Loucy (cell line): ENCODE measurements around the gene STUM.

Experiments used
- H2AFZ ChIP-seq: fragments of 200-600 bp; sonication (generic); 2 replicates; pipeline ENCODE4 v1.6.0; 2016; ENCODE audit warnings: antibody characterized with exemption, mild to moderate bottlenecking, low read length, moderate library complexity
- H3F3A ChIP-seq: fragments of 200-600 bp; 2 replicates; pipeline ENCODE4 v1.6.0; 2016; ENCODE audit warnings: antibody characterized with exemption, low read depth, mild to moderate bottlenecking
- H3K27me3 ChIP-seq: fragments of 200-600 bp; sonication (generic); 2 replicates; pipeline ENCODE4 v1.6.1; 2014; ENCODE audit warnings: low read length, mild to moderate bottlenecking; ENCODE audit not compliant: insufficient read depth, poor library complexity, severe bottlenecking
- H3K36me3 ChIP-seq: fragments of 200-600 bp; sonication (generic); 2 replicates; pipeline ENCODE4 v1.6.1; 2016; ENCODE audit warnings: low read length; ENCODE audit not compliant: insufficient read depth
- H3K4me1 ChIP-seq: fragments of 200-600 bp; sonication (generic); 2 replicates; pipeline ENCODE4 v1.5.1; 2014; ENCODE audit warnings: low read length, mild to moderate bottlenecking; ENCODE audit not compliant: insufficient read depth, poor library complexity, severe bottlenecking
- H3K4me2 ChIP-seq: fragments of 200-600 bp; sonication (generic); 2 replicates; pipeline ENCODE4 v1.6.0; 2014; ENCODE audit warnings: antibody characterized with exemption, low read length, low read depth, mild to moderate bottlenecking; ENCODE audit not compliant: poor library complexity, severe bottlenecking
- H3K4me3 ChIP-seq: fragments of 200-600 bp; sonication (generic); 2 replicates; pipeline ENCODE4 v1.5.1; 2014; ENCODE audit warnings: low read length, mild to moderate bottlenecking, mixed read lengths; ENCODE audit not compliant: poor library complexity, severe bottlenecking
- H3K79me2 ChIP-seq: fragments of 200-600 bp; sonication (generic); 2 replicates; pipeline ENCODE4 v1.6.1; 2014; ENCODE audit warnings: low read length; ENCODE audit not compliant: insufficient read depth
- H3K9ac ChIP-seq: fragments of 200-600 bp; sonication (generic); 2 replicates; pipeline ENCODE4 v1.6.0; 2014; ENCODE audit warnings: mild to moderate bottlenecking, low read depth, low read length, moderate library complexity; ENCODE audit not compliant: poor library complexity, severe bottlenecking
- H3K9me2 ChIP-seq: fragments of 200-600 bp; sonication (generic); replicated peaks from 2 replicates; pipeline ENCODE4 v1.6.1; 2016; ENCODE audit warnings: low read depth, low read length, mixed read lengths
- H3K9me3 ChIP-seq: fragments of 200-600 bp; sonication (generic); 2 replicates; pipeline ENCODE4 v1.6.1; 2014; ENCODE audit warnings: mild to moderate bottlenecking, antibody characterized with exemption, low read length, low read depth; ENCODE audit not compliant: insufficient read depth
- H4K20me1 ChIP-seq: fragments of 200-600 bp; sonication (generic); 2 replicates; pipeline ENCODE4 v1.6.0; 2014; ENCODE audit warnings: antibody characterized with exemption, low read length, mild to moderate bottlenecking; ENCODE audit not compliant: insufficient read depth, poor library complexity, severe bottlenecking
- CTCF ChIP-seq: fragments of 200-600 bp; sonication (generic); conservative IDR thresholded peaks from 2 replicates; pipeline ENCODE4 v1.5.1; 2014; ENCODE audit warnings: mild to moderate bottlenecking, antibody characterized with exemption, low read length
- EZH2phosphoT487 ChIP-seq: fragments of 200-600 bp; IDR thresholded peaks from 2 replicates; pipeline ENCODE4 v1.6.1; 2018; ENCODE audit warnings: antibody characterized with exemption, mild to moderate bottlenecking, moderate library complexity, borderline replicate concordance

STUM gene

GRCh38 chr1:226586116-226586515 is 37.6 kb downstream of the STUM start:
- H3K4me2 ChIP-seq = no peak overlapping the region
- no peaks in the 10 kb centered on the region for H3F3A ChIP-seq
- TF ChIP-seq CTCF (no peak), EZH2phosphoT487 (no peak)
- H4K20me1 ChIP-seq = no peaks in the 10 kb centered on the region
- no peaks in the 10 kb centered on the region for H3K9me2 ChIP-seq
- H3K4me3 ChIP-seq = no peak overlapping the region
- H2AFZ ChIP-seq = no peak overlapping the region
- H3K27me3 ChIP-seq = no peaks in the 10 kb centered on the region
- H3K36me3 ChIP-seq = no peaks in the 10 kb centered on the region
- H3K9ac ChIP-seq = no peak overlapping the region
- H3K4me1 ChIP-seq = peaks cover 17% of the 10 kb centered on the region
- no peaks in the 10 kb centered on the region for H3K9me3 ChIP-seq
- no peaks in the 10 kb centered on the region for H3K79me2 ChIP-seq

- no peaks in the 10 kb centered on the region for H4K20me1 ChIP-seq
- no peaks in the 10 kb centered on the region for H3K36me3 ChIP-seq
- no peaks in the 10 kb centered on the region for H3K9me3 ChIP-seq
- no peak overlapping the region for H3K4me2 ChIP-seq
- H2AFZ ChIP-seq = no peak overlapping the region
- no peak overlapping the region for H3K9ac ChIP-seq
- no peaks in the 10 kb centered on the region for H3K79me2 ChIP-seq
- no peaks in the 10 kb centered on the region for H3K9me2 ChIP-seq
- peaks cover 17% of the 10 kb centered on the region for H3K4me1 ChIP-seq
- no peaks in the 10 kb centered on the region for H3F3A ChIP-seq
- TF ChIP-seq CTCF (no peak), EZH2phosphoT487 (no peak)
- H3K27me3 ChIP-seq = no peaks in the 10 kb centered on the region
- H3K4me3 ChIP-seq = no peak overlapping the region
Measured at GRCh38 chr1:226586650-226587422, 38.3 kb downstream of the STUM start.

- H3K9ac ChIP-seq = no peak overlapping the region
- no peaks in the 10 kb centered on the region for H3F3A ChIP-seq
Measured at GRCh38 chr1:226588484-226588883, 39.9 kb downstream of the STUM start.

More at GRCh38 chr1:226588484-226588883, 39.9 kb downstream of the STUM start:
- Histone ChIP-seq H4K20me1 (no peaks in the 10 kb centered on the region), H3K27me3 (no peaks in the 10 kb centered on the region), H3K4me1 (peaks cover 14% of the 10 kb centered on the region), H3K36me3 (no peaks in the 10 kb centered on the region), H3K9me2 (no peaks in the 10 kb centered on the region), H3K4me2 (no peak overlapping the region), H3K79me2 (no peaks in the 10 kb centered on the region), H3K4me3 (no peak overlapping the region), H2AFZ (no peak overlapping the region), H3K9me3 (no peaks in the 10 kb centered on the region)
- TF ChIP-seq EZH2phosphoT487 (no peak), CTCF (no peak)
